ENCODE measurements around the gene CCM2L.

DNA sequence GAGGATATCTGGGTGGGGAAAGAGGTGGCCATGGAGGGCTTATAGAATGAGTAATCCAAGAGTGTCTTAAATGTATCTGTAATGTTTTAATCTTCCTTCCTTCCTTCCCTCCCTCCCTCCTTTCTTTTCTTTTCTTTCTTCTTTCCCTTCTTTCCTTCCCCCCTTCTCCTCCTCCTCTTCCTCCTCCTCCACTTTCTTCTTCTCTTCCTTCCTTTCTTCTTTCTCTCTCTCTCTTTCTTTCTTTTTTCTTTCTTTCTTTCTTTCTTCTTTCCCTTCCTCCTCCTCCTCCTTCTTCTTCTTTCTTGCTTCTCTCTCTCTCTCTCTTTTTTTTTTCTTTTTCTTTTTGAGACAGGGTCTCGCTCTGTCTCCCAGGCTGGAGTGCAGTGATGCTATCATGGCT is 49.0 kb downstream of the CCM2L start:
- TF ChIP-seq, protein P1, sequence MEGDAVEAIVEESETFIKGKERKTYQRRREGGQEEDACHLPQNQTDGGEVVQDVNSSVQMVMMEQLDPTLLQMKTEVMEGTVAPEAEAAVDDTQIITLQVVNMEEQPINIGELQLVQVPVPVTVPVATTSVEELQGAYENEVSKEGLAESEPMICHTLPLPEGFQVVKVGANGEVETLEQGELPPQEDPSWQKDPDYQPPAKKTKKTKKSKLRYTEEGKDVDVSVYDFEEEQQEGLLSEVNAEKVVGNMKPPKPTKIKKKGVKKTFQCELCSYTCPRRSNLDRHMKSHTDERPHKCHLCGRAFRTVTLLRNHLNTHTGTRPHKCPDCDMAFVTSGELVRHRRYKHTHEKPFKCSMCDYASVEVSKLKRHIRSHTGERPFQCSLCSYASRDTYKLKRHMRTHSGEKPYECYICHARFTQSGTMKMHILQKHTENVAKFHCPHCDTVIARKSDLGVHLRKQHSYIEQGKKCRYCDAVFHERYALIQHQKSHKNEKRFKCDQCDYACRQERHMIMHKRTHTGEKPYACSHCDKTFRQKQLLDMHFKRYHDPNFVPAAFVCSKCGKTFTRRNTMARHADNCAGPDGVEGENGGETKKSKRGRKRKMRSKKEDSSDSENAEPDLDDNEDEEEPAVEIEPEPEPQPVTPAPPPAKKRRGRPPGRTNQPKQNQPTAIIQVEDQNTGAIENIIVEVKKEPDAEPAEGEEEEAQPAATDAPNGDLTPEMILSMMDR (IDR thresholded peaks at IDR 0.05), result no peak
- no peak for TF ChIP-seq POLR2A (IDR thresholded peaks at IDR 0.05)
